Germinal center (tissue), 1 donor: ENCODE results near the gene EPHB4.
"Not testable (repeated sequence)": the region's sequence is repeated elsewhere in the genome, so short reads cannot be mapped to it uniquely, and the experiment has no call there.

Experiments
- DNase-seq: peaks from one replicate; pipeline ENCODE4 v3.0.0; 2012; ENCODE audit warnings: mixed read lengths, low spot score

Gene EPHB4

GRCh38 chr7:100827330-100828226 lies at the start of gene EPHB4:
EPHB4 (minus strand) TSS chr7:100827523; CDS start chr7:100827030, 493 bp downstream.
- no peak for DNase-seq

- DNase-seq: peak; percentile 51
These were observed 48.0 kb upstream of the EPHB4 start for GRCh38 chr7:100875356-100875751.

GRCh38 chr7:100874577-100875355 lies 47.4 kb upstream of the EPHB4 start, which contains the start of gene SRRT:
SRRT (plus strand) TSS chr7:100875103; CDS start chr7:100875591, 488 bp downstream.
- peak; percentile 98 for DNase-seq

- no peak for DNase-seq
These were observed 46.9 kb upstream of the EPHB4 start for GRCh38 chr7:100874300-100874576.

- no peak for DNase-seq
These were observed 46.4 kb upstream of the EPHB4 start for GRCh38 chr7:100873599-100874299.

- no peak for DNase-seq
These were observed 40.6 kb upstream of the EPHB4 start for GRCh38 chr7:100867776-100868485.

GRCh38 chr7:100867040-100867775 lies 39.9 kb upstream of the EPHB4 start, which contains the start of gene TRIP6:
TRIP6 (plus strand) TSS chr7:100867387; CDS start chr7:100867498, 111 bp downstream.
- DNase-seq: peak; percentile 62

GRCh38 chr7:100866729-100867039 lies 39.4 kb upstream of the EPHB4 start:
- no peak for DNase-seq

GRCh38 chr7:100865938-100866728 lies 38.8 kb upstream of the EPHB4 start:
- no peak for DNase-seq

GRCh38 chr7:100865372-100865911 lies 38.1 kb upstream of the EPHB4 start:
- no peak for DNase-seq

GRCh38 chr7:100864263-100864845 lies 37.0 kb upstream of the EPHB4 start:
- DNase-seq: no peak

GRCh38 chr7:100863406-100863950 lies 36.2 kb upstream of the EPHB4 start:
- no peak for DNase-seq

GRCh38 chr7:100861616-100861985 lies 34.3 kb upstream of the EPHB4 start:
- DNase-seq: no peak

GRCh38 chr7:100860702-100861615 lies 33.6 kb upstream of the EPHB4 start:
- DNase-seq: no peak

- no peak for DNase-seq
These were observed 32.5 kb upstream of the EPHB4 start for GRCh38 chr7:100859856-100860255.

- no peak for DNase-seq
These were observed 29.6 kb upstream of the EPHB4 start for GRCh38 chr7:100856871-100857282.

GRCh38 chr7:100855515-100855914 lies 28.2 kb upstream of the EPHB4 start:
- no peak for DNase-seq

- DNase-seq: not testable (repeated sequence)
These were observed 27.6 kb upstream of the EPHB4 start for GRCh38 chr7:100854899-100855298.
